GM20000 (cell line): ENCODE data around the gene EYA3.
"Not testable (repeated sequence)": the region's sequence is repeated elsewhere in the genome, so short reads cannot be mapped to it uniquely, and the experiment has no call there.

Source experiments
- DNase-seq: peaks from one replicate; pipeline ENCODE4 v3.0.0; 2012; ENCODE audit warnings: low spot score
- TF ChIP-seq, protein P1 (sequence below): IDR thresholded peaks from 2 replicates; pipeline ENCODE4 v1.5.1; 2012; ENCODE audit warnings: mild to moderate bottlenecking, control low read depth; ENCODE audit errors: extremely low read depth, missing control alignments

EYA3 gene

DNA sequence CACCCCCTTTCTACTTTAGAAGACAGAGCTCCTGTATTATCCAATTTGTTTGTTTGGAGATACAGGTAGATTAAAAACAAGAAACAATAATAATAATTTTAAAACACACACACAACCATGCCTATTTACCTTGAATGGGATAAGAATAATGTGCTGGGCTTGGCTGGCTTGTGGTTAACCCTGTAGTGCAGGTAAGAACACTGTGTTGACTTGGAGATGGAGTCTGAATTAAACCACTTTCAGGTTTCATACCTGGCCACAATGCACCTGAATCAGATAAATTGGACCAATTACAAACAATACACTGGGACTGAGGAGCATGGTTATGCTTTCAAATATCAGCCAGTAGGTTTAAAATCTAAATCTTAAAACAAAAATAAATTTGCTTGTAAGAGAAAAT, 60.8 kb downstream of the EYA3 start:
- no peak for DNase-seq
- TF ChIP-seq, protein P1, sequence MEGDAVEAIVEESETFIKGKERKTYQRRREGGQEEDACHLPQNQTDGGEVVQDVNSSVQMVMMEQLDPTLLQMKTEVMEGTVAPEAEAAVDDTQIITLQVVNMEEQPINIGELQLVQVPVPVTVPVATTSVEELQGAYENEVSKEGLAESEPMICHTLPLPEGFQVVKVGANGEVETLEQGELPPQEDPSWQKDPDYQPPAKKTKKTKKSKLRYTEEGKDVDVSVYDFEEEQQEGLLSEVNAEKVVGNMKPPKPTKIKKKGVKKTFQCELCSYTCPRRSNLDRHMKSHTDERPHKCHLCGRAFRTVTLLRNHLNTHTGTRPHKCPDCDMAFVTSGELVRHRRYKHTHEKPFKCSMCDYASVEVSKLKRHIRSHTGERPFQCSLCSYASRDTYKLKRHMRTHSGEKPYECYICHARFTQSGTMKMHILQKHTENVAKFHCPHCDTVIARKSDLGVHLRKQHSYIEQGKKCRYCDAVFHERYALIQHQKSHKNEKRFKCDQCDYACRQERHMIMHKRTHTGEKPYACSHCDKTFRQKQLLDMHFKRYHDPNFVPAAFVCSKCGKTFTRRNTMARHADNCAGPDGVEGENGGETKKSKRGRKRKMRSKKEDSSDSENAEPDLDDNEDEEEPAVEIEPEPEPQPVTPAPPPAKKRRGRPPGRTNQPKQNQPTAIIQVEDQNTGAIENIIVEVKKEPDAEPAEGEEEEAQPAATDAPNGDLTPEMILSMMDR: no peak

DNA sequence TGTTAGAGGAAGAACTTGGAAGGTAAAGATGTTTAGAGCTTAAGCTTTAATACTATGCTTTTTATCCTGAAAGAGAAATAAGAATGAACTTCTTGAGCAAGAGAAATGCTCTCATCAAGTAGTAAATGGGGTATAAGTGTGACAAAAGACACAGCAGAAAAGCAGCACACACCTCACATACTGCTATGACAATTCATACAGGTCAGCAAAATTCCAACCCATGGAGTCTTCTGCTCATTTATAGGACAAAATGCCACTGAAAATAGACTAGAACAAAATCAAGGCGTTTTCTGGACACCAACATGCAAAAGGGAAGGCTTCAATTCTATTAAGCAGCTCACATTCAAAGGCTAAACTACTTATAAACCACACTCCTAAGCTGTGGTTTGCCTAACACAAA, 61.2 kb downstream of the EYA3 start:
- DNase-seq: no peak

DNA sequence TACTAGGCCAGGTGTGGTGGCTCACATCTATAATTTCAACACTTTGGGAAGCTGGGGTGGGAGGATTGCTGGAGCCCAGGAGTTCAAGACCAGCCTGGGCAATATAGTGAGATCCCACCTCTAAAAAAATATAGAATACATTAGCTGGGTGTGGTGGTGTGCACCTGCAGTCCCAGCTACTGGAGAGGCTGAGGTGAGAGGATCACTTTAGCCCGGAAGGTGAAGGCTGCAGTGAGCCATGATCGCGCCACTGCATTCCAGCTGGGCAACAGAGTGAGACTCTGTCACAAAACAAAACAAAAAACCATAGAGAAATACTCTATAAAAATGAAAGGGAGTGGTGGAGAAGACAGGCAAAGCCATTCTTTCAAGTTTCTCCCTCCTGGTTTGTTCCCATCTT, 62.1 kb downstream of the EYA3 start:
- no peak for DNase-seq
- TF ChIP-seq, protein P1: no peak

More for the DNA sequence above, 61.2 kb downstream of the EYA3 start:
- TF ChIP-seq, protein P1: no peak

DNA sequence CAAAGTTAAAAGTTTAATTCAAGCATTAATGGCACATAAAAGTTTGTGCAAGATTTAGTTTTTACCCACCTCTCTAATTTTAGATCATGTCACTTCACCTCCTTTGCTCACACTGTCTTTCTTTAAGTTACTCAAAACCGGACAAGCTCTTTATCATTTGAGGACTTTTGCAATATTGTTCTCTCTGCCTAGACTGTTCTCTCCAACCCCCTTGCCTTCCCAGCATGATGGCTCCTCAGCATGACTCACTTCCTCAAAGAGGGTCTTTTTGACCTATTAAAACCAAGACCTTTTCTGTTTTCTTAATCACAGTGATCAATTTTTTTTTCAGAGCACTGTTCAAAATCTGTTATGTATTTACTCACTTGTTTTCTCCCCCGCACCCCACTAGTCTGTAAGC, 67.3 kb downstream of the EYA3 start:
- no peak for DNase-seq
- TF ChIP-seq, protein P1: no peak

DNA sequence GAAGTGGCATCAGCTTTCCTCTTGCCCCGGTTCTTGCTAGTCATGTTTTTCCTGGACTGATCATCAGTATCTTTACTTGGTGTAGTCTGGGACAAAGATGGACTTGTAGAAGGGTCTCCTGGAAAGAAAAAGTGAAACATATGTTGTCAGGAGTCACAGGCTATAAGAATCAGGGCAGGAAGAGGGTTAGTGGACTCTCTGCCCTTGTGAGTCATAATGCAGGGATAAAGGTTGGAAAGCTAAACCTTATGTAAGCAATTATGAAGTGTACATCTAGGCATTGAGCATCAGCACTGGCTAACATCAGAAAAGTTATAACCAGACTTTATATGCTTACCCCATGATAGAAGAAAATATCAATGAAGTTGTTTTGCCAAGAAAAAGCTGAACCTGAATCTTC, 77.4 kb downstream of the EYA3 start:
- TF ChIP-seq, protein P1: no peak
- DNase-seq: no peak

DNA sequence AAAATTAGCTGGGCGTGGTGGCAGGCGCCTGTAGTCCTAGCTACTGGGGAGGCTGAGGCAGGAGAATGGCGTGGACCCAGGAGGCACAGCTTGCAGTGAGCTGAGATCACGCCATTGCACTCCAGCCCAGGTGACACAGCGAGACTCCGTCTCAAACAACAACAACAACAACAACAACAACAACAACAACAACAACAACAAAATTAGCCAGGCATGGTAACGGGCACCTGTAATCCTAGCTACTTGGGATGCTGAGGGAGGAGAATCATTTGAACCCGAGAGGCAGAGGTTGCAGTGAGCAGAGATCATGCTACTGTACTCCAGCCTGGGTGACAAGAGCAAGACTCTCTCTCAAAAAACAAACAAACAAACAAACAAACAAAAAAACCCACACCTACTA, 85.3 kb downstream of the EYA3 start:
- DNase-seq: not testable (repeated sequence)

DNA sequence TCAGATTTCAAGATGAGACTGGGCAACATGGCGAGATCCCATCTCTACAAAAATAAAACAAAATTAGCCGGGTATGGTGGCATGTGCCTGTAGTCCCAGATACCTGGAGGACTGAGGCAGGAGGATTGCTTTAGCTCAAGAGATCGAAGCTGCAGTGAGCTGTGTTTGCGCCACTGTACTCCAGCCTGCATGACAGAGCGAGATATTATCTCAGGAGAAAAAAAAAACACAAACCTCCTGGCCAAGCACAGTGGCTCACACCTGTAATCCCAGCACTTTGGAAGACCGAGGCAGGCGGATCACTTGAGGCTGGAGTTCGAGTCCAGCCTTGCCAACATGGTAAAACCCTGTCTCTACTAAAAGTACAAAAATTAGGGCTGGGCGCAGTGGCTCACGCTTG, 85.8 kb downstream of the EYA3 start:
- DNase-seq: no peak
- TF ChIP-seq, protein P1: no peak

DNA sequence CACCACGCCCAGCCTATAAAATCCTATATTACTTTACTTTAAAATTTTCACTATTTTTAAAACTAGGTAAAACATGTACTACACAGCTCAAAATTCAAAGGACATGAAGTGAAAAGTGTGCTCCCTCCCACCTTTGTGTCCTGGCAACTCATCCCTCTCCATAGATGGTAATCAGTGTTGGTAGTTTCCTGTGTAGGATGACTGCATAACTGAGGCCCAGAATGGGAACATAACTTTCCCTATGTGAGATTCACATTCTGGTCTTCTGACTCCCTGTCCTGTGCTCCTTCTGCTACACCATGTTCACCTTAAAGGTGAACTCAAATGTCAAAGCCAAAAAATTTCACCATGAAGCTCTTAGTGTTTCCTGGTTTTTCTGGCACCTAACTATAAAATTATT, 89.4 kb downstream of the EYA3 start:
- TF ChIP-seq, protein P1: no peak
- DNase-seq: no peak

DNA sequence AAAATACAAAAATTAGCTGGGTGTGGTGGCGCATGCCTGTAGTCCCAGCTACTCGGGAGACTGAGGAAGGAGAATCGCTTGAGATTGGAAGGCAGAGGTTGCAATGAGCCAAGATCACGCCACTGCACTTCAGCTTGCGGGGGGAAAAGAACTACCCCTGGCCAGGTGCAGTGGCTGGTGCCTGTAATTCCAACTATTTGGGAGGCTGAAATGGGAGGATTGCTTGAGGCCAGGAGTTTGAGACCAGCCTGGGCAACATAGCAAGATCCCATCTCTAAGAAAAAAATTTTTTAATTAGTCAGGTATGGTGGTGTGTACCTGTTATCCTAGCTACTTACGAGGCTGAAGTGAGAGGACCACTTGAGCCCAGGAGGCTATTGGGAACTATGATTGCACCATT, 93.9 kb downstream of the EYA3 start:
- DNase-seq: not testable (repeated sequence)
